ENCODE results near the gene ERN1. TPM values are rescaled to one million over a fixed set of nuclear protein-coding genes. Genes with fewer than 3 reads are reported as not detected.

Gene ERN1
- total RNA-seq, 1 donor from 2014 or later, result 127 TPM

- intact Hi-C loops (cut with micrococcal nuclease), result no loop called here
These were observed 65.6 kb downstream of the ERN1 start for GRCh38 chr17:64064331-64064730.

GRCh38 chr17:64063766-64064224 is 66.1 kb downstream of the ERN1 start:
- intact Hi-C loops (cut with micrococcal nuclease), result loop anchor here (2.0 kb wide), 1 partner anchor 67 kb away; the partner anchor contains the start of gene ERN1

- intact Hi-C loops (cut with micrococcal nuclease), result loop anchor here (2.0 kb wide), 1 partner anchor 68 kb away; the partner anchor contains the start of gene ERN1
These were observed 66.9 kb downstream of the ERN1 start for GRCh38 chr17:64063088-64063487.

DNA sequence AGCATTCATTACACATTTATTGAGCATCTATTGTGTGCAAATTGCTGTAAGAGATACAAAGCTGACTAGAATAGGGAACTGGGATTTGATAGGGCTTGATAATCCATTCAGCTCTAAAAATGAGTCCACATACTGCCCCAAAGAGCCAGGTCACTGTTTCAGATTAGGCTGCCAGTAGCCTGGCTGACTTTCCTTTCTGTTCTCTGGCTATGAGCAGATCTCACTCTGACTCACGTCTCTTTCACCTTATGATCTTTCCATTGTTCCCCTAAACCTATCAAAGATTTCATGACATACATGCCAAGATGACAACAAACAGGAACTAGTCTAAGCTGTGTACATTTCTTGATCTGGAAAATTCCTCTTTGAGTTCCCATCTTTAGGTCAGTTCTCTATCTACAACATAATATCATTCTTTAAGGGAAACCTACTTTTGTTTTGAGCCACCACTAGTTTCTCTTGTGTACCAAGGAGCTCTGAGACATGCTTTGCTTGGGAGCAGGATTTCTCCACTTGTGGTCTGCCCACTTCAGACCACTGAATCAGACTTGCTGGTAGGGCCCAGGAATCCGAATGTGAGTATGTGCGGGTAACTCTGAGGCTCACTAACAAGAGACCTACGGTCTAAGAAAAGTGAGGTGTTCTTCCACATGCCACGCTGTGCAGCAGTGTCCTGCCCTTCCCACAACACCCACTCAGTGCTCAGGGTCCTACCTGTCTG is 68.6 kb downstream of the ERN1 start:
- intact Hi-C loops (cut with micrococcal nuclease), result no loop called here

- intact Hi-C loops (cut with micrococcal nuclease), result no loop called here
These were observed 69.6 kb downstream of the ERN1 start for GRCh38 chr17:64060331-64060730.

DNA sequence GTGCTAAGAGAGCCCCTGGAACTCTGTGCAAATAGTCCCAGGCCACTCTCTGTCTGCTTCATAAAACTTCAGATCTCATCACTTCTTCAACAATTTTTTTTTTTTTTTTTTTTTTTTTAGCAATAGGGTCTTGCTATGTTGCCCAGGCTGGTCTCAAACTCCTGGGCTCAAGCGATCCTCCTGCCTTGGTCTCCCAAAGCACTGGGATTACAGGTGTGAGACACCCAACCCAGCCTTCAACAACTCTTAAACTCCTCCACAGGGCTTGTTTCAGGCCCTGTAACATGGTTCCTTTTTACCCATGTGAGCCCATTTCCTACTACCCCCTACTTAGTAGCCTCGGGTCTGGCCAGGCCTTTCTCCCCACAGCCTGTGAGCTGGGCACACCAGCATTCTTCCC is 70.2 kb downstream of the ERN1 start:
- intact Hi-C loops (cut with micrococcal nuclease), result no loop called here

DNA sequence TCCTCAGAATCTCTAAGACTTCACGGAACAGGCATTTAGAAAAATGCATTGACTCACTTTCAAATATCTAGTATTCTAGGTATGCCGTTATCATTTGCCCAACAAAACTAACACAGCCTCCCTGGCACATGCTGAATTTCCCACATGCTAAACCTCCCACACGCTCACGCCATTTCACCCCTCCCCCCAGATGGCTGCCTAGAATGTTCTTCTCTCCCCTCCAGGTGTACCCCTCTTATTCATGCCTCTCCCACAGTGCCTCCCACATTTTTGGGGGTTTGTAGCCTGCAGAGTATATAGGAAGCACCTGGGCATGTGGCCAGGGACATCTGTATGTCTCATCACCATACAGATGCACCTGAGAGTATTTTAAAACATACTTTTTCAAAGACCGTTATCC is 71.3 kb downstream of the ERN1 start:
- intact Hi-C loops (cut with micrococcal nuclease), result no loop called here

DNA sequence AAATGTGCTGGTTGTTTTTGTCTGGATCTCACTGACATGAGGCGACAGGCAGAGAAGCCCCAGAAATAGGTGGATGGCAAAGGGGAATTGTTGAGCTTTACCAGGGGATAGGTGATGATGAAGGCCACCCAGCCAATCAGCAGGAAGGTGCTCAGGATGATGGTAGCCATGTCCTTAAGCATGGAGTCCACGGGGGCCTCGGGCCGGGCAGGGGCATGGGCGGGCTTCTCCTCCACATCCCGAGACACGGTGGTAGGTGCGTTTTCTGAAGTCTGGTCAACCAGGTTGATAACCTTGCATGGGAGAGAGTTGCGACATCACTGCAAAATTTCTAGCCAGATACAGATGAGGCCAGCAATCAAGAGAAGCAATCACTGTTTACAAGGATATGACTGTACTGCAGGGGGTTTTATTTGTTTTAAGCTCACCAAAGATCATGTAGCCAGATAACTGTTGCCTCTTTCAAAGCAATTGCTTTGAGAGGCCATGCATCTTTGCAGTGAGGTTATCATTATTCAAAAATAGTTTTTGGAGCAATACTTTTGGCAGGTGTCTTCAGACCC is 72.2 kb downstream of the ERN1 start:
- intact Hi-C loops (cut with micrococcal nuclease), result no loop called here

DNA sequence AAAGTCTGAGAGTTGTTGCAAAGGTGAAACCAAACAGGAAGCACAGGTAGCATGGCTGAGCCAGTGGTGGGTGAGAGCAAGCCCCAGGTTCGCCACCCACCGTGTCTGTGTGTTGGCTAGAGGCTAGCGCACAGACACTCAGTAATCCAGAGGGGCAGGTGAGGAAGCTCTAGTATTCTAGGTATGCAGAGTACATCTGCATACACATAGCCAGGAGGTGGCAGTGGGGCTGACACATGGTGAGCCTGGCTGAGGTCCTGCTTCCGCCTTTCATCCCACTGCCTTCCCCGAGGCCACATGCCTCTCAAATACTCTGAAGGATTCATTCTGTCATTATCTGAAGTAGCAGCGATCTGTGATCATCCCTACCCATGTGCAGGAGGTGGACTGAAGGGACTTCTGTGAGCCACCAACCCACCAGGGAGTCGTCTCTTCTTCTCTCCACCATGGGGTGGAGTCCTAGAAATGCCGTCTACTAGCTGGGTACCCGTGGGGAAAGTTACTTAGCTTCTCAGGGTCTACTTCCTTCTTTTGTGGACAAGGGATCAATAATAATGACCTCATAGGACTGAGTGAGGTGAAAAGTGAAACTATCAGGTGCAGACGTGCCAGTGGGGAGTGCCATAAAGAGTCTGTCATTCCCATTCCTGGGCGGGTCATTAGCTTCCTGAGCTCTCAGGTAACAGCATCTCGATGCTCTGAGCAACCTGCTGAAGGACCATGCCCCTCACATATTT is 73.5 kb downstream of the ERN1 start:
- intact Hi-C loops (cut with micrococcal nuclease), result no loop called here

- intact Hi-C loops (cut with micrococcal nuclease), result no loop called here
These were observed 74.5 kb downstream of the ERN1 start for GRCh38 chr17:64055183-64056142.

- intact Hi-C loops (cut with micrococcal nuclease), result no loop called here
These were observed 75.6 kb downstream of the ERN1 start for GRCh38 chr17:64054304-64054703.

DNA sequence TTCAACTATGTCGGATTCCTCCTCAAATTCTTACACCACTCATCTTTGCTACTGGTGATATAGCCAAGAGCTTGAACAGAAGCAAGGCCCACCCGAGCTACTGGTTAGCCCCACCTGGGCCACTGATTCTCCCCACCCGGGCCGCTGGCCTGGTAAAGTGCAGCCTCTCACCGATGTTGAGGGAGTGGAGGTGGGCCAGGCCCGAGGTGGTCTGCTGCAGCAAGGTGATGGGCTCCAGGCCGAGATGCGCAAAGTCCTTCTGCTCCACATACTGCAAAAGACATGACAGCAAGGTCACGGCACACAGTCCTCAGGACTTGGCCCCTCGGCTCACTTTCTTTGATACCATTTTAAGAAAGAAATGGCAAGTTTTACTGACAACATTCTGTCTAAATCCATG is 76.8 kb downstream of the ERN1 start:
- intact Hi-C loops (cut with micrococcal nuclease), result no loop called here

DNA sequence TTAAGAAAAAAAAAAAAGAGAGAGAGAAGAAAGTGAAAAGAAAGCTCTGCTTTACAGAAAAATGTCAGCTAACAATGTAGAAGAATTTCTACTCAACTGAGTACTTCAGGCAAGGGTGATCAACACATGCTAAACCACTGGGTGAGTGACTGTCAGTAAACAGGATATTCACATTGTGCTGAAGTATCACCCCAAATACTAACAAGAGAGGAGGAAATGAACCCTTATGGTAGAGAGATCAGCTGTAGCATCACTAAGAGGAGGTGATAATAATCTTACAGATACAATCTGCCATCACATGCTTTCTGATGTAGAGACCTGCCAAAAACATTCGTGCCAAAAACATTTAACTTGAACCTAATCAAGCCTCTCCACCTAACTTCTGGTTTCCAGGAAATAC is 78.8 kb downstream of the ERN1 start:
- intact Hi-C loops (cut with micrococcal nuclease), result loop anchor here (1.0 kb wide), 3 partner anchors 22 to 79 kb away; partner anchors contain the start of gene ERN1

GRCh38 chr17:64048805-64049204 is 81.1 kb downstream of the ERN1 start:
- intact Hi-C loops (cut with micrococcal nuclease), result no loop called here

DNA sequence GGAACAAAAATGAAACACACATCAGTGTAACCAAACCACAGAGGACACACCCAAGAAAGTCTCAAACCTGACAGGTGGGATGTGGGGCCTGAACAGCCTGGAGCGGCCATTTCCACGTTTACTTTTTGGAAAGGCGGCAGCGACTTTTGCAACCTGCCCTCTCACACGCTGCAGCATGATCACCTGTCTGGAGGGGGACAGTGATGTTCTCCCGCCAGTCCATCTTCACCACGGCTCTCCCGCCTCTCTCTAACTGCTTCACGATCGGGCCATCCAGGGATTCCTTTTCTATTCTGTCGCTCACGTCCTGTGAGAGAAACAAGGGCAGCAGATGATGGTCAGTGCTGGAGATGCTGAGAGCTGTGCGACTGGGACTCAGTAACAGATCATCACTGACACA is 84.8 kb downstream of the ERN1 start:
- intact Hi-C loops (cut with micrococcal nuclease), result no loop called here

DNA sequence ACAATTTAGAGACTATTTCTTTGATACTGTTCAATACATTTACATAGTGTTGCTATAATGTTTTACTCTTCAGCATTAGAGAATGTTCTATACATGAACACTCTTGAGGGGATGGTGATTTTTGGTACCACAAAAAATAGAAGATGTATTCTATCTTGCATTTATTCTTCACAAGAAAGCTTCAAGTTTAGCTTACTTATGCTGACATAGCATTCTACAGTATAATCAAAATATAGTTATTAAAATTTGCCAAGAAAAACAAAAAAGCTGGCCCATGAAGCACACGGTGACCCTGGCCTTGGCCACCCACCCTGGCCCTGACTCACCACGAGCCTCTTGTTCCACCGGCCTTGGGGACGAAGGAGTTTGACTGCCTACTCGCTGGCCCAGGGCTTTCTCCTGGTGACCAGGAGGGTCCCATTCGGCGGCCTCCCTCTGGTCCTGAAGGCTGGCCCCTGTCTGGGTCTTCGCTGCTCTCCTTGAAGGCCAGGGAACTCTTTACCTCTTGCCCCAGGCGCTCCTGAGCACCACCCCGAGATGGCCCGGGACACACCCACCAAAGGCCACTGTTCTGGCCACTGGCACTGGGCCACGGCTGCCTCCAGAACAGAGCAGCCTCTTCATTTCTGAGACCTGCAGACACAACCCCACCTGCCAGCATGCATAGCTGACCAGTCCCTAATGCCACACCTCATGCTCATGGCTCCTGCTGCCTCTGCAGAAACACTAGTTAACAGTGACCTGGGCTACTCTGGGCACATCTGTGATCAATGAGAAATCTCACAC is 87.1 kb downstream of the ERN1 start:
- intact Hi-C loops (cut with micrococcal nuclease), result no loop called here

DNA sequence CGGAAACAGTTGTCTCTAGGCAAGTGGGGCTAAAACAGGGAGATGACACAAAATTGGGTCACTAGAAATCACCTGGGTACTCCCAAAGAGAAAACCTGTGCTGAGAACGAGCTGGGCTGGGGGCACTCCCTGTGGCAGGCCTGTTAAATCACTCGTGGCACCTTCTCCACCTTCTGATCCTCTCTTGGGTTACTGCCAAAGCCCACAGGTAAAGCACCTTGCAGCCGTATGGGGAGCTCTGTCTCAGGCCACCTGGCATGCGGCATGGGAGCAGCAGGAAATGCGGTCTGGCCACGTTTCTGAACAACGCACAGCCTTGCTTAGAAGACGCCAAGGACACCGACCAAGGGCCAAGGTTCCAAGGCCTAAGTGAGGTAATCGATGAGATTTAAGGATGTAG is 88.0 kb downstream of the ERN1 start:
- intact Hi-C loops (cut with micrococcal nuclease), result no loop called here

DNA sequence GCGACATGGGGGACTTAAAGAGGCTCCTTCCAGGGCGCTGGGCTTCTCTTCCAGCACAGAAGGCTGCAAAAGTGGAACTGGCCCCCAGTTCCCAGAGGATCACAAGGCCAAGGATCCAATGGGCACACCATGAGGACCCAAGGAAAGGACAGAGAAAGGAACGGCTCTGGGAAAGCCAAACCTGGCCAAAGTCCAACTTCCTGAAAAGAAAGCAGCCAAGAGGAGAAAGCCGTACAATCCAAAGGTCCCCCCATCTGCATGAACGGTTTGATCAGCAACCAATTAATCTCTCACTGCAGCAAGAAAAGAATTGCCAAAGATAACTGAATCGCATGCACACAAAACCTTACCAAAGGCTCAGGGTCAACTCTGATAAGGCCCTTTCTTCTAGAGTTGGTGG is 89.7 kb downstream of the ERN1 start:
- intact Hi-C loops (cut with micrococcal nuclease), result no loop called here

- intact Hi-C loops (cut with micrococcal nuclease), result no loop called here
These were observed 90.9 kb downstream of the ERN1 start for GRCh38 chr17:64039106-64039400.

GRCh38 chr17:64038331-64039105 is 91.4 kb downstream of the ERN1 start:
- intact Hi-C loops (cut with micrococcal nuclease), result no loop called here
